NOMO-1 treated with DMSO at 0.1 percent for 48 hours (cell line): ENCODE measurements around the gene DTD1.

Experiments
- DNase-seq: peaks from one replicate; lab custom pipeline; 2025; ENCODE audit not compliant: unreplicated experiment; lab: John Stamatoyannopoulos, UW

Gene DTD1

GRCh38 chr20:18662279-18663040 lies 74.6 kb downstream of the DTD1 start:
- no peak for DNase-seq

GRCh38 chr20:18663932-18664331 lies 76.1 kb downstream of the DTD1 start:
- no peak for DNase-seq

- no peak for DNase-seq
Measured at GRCh38 chr20:18665135-18665534, 77.3 kb downstream of the DTD1 start.

- DNase-seq: no peak
Measured at GRCh38 chr20:18666803-18667415, 79.1 kb downstream of the DTD1 start.

GRCh38 chr20:18669241-18670019 lies 81.6 kb downstream of the DTD1 start:
- DNase-seq: no peak

GRCh38 chr20:18671203-18671710 lies 83.4 kb downstream of the DTD1 start:
- no peak for DNase-seq

- DNase-seq: no peak
Measured at GRCh38 chr20:18672834-18673233, 85.0 kb downstream of the DTD1 start.

GRCh38 chr20:18676396-18676795 lies 88.5 kb downstream of the DTD1 start:
- DNase-seq: no peak

GRCh38 chr20:18677126-18677525 lies 89.3 kb downstream of the DTD1 start:
- DNase-seq: no peak

- DNase-seq: peak; percentile 34
Measured at GRCh38 chr20:18678549-18679419, 90.9 kb downstream of the DTD1 start.

- no peak for DNase-seq
Measured at GRCh38 chr20:18683839-18684238, 96.0 kb downstream of the DTD1 start.

GRCh38 chr20:18684775-18685174 lies 96.9 kb downstream of the DTD1 start:
- no peak for DNase-seq

GRCh38 chr20:18685406-18685805 lies 97.6 kb downstream of the DTD1 start:
- no peak for DNase-seq

GRCh38 chr20:18686696-18687095 lies 98.8 kb downstream of the DTD1 start:
- no peak for DNase-seq

GRCh38 chr20:18688676-18689075 lies 100.8 kb downstream of the DTD1 start:
- no peak for DNase-seq

- no peak for DNase-seq
Measured at GRCh38 chr20:18689557-18689956, 101.7 kb downstream of the DTD1 start.

- no peak for DNase-seq
Measured at GRCh38 chr20:18692447-18692846, 104.6 kb downstream of the DTD1 start.

- DNase-seq: no peak
Measured at GRCh38 chr20:18694071-18694470, 106.2 kb downstream of the DTD1 start.

GRCh38 chr20:18695175-18695574 lies 107.3 kb downstream of the DTD1 start:
- no peak for DNase-seq

- no peak for DNase-seq
Measured at GRCh38 chr20:18698735-18699380, 111.0 kb downstream of the DTD1 start.
